ENCODE measurements around the gene CNTNAP2.

CNTNAP2 gene

GRCh38 chr7:148385009-148385682 lies 2268.5 kb downstream of the CNTNAP2 start:
- TF ChIP-seq CTCF (IDR thresholded peaks at IDR 0.05; ENCODE audit: low read depth, low read length) = no peak

GRCh38 chr7:148390381-148390780 lies 2273.8 kb downstream of the CNTNAP2 start:
- H3K4me3 ChIP-seq (ENCODE audit: low read depth, low read length) = no peak overlapping the region
- in situ Hi-C loops (cut with HindIII; ENCODE audit: low sequenced_read_pairs) = no loop called here
- TF ChIP-seq CTCF (IDR thresholded peaks at IDR 0.05; ENCODE audit: low read depth, low read length) = no peak
- DNase-seq (ENCODE audit: low read depth, low spot score) = no peak

More at GRCh38 chr7:148385009-148385682, 2268.5 kb downstream of the CNTNAP2 start:
- H3K4me3 ChIP-seq (ENCODE audit: low read depth, low read length) = no peak overlapping the region
- in situ Hi-C loops (cut with HindIII; ENCODE audit: low sequenced_read_pairs) = no loop called here
- DNase-seq (ENCODE audit: low read depth, low spot score) = no peak

- H3K4me3 ChIP-seq (ENCODE audit: low read depth, low read length) = no peak overlapping the region
- no peak for DNase-seq (ENCODE audit: low read depth, low spot score)
- no peak for TF ChIP-seq CTCF (IDR thresholded peaks at IDR 0.05; ENCODE audit: low read depth, low read length)
- in situ Hi-C loops (cut with HindIII; ENCODE audit: low sequenced_read_pairs) = no loop called here
These were observed 2275.0 kb downstream of the CNTNAP2 start for GRCh38 chr7:148391591-148391990.

GRCh38 chr7:148394582-148394981 lies 2278.0 kb downstream of the CNTNAP2 start:
- in situ Hi-C loops (cut with HindIII; ENCODE audit: low sequenced_read_pairs) = no loop called here
- H3K4me3 ChIP-seq (ENCODE audit: low read depth, low read length) = no peak overlapping the region

GRCh38 chr7:148395352-148395811 lies 2278.8 kb downstream of the CNTNAP2 start:
- in situ Hi-C loops (cut with HindIII; ENCODE audit: low sequenced_read_pairs) = no loop called here
- no peak for TF ChIP-seq CTCF (IDR thresholded peaks at IDR 0.05; ENCODE audit: low read depth, low read length)

More at GRCh38 chr7:148394582-148394981, 2278.0 kb downstream of the CNTNAP2 start:
- TF ChIP-seq CTCF (IDR thresholded peaks at IDR 0.05; ENCODE audit: low read depth, low read length) = no peak
- DNase-seq (ENCODE audit: low read depth, low spot score) = no peak

GRCh38 chr7:148395990-148396716 lies 2279.6 kb downstream of the CNTNAP2 start:
- in situ Hi-C loops (cut with HindIII; ENCODE audit: low sequenced_read_pairs) = no loop called here
- no peak overlapping the region for H3K4me3 ChIP-seq (ENCODE audit: low read depth, low read length)
- no peak for TF ChIP-seq CTCF (IDR thresholded peaks at IDR 0.05; ENCODE audit: low read depth, low read length)
- DNase-seq (ENCODE audit: low read depth, low spot score) = peak; percentile 17

More at GRCh38 chr7:148395352-148395811, 2278.8 kb downstream of the CNTNAP2 start:
- peak; percentile 47 for DNase-seq (ENCODE audit: low read depth, low spot score)
- H3K4me3 ChIP-seq (ENCODE audit: low read depth, low read length) = no peak overlapping the region

Measured in astrocyte of the spinal cord (primary cell).